GM12872 (cell line): ENCODE measurements around the gene SETBP1.

ENCODE experiments used
- TF ChIP-seq, protein P1 (sequence below): IDR thresholded peaks from 3 replicates; pipeline ENCODE4 v1.5.1; 2011; ENCODE audit warnings: low read depth, mild to moderate bottlenecking, low read length, moderate library complexity; ENCODE audit not compliant: insufficient read depth

The SETBP1 gene

DNA sequence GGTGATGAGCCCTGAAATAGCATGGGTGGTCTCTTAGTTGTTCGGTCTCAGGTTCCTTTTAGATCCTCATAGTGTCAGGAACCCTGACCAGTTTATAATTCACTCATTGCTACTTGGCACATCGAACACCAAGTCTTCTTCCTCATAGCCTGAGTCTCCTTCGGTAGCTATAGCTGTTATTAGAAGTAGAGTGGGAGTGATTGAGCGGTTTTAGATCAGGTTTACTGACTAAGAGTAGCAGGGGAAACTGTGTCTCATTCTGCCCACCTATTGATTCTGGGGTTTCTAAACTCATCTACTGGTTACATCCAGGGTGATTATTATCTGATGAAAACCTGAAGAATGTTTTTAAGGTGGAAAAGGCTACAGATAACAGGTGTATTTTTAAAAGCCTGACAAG lies 114.6 kb downstream of the SETBP1 start:
- TF ChIP-seq, protein P1, sequence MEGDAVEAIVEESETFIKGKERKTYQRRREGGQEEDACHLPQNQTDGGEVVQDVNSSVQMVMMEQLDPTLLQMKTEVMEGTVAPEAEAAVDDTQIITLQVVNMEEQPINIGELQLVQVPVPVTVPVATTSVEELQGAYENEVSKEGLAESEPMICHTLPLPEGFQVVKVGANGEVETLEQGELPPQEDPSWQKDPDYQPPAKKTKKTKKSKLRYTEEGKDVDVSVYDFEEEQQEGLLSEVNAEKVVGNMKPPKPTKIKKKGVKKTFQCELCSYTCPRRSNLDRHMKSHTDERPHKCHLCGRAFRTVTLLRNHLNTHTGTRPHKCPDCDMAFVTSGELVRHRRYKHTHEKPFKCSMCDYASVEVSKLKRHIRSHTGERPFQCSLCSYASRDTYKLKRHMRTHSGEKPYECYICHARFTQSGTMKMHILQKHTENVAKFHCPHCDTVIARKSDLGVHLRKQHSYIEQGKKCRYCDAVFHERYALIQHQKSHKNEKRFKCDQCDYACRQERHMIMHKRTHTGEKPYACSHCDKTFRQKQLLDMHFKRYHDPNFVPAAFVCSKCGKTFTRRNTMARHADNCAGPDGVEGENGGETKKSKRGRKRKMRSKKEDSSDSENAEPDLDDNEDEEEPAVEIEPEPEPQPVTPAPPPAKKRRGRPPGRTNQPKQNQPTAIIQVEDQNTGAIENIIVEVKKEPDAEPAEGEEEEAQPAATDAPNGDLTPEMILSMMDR, result no peak

DNA sequence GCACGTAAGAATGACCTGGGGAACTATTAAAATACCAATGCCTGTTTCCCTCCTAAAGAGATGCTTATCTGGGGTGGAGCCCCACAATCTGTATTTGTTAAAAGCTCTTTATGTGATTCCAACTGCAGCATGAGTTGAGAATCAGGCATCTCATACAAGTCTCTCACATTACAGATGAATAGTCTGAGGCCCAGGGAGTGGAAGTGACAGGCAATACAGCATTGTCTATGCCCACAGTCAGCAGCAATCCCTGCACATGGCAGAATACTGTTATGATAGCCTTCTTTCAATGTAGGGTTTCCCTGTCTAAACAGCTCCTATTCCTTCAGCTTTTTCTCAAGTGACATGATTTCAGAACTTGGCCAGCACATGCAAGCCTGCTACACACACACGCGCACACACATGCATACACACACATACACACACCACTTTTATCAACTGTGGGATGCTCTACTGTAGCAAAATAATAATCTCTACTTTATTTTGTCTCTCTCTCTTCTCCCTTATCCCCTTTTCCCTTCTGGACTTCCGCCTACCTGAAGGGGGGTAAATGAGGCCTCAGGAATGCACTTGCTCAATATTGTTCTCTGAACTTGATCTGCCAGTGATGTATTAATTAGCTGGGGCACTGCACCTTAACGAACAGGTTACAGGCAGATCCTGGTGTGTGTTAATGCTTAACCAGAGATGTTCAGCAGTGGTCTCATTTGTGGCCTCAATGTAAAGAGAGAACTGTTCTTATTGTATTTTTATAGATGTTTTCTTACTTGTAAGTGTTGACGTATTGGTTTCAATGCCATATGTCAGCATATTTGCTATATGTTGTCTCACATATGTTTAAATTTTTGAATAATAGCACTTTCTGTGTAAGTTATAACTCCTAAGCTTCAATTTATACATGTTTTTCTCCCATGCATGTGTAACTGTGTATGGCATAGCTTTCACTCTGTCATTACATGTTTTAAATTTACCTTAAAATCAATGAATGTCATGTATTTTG lies 116.0 kb downstream of the SETBP1 start:
- TF ChIP-seq, protein P1, result no peak

DNA sequence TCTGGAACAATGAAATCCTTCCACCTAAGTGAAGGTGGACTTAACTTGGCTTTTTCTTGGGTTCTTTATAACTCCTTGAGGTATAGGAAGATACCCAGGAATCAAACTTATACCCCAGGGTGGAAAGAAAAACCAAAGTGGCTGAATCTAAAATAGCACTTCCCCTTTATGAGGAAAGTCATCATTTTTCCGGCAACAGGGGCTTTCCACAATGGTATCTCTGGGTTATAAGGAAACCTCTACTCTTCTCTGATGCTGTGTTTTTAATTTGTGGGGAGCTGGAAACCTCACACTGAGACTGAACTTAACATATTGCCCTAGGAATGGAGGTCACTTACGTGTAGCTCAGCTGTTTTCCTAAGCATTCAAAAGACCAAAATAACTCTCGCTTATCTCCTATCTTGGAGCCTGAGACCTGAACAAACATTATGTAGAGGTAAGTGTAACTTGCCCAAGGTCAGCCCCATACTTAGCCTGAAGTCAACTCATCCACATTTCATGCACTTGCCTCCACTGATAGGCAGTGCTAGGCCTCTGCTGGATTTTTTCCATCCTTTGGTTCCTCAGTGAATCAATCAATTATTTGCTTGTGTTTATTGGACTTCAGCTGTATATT lies 117.9 kb downstream of the SETBP1 start:
- TF ChIP-seq, protein P1, result no peak

DNA sequence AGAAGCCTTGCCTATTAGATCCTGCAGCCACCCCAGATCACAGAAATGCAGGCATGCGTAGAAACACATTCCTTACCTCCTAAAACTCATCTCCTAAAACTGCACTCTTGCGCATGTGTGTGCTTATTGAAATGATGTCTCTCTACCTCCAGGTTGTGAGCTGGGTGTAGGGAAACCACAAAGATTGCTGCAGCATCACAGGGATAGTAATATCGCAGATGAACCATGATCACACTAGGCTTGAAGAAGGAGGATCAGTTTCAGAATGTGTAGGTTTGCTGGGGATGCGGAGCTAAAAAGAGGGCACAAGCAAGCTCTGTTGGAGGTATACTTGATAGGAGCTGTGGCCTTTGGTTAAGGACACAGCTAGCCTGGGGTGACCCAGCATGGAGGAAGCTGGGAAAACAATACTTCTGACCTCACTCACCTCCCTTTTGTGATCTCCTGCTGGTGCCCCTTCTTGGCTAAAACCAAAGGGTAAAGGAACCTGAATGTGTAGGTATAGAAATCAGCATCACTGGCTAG lies 118.8 kb downstream of the SETBP1 start:
- TF ChIP-seq, protein P1, result no peak

DNA sequence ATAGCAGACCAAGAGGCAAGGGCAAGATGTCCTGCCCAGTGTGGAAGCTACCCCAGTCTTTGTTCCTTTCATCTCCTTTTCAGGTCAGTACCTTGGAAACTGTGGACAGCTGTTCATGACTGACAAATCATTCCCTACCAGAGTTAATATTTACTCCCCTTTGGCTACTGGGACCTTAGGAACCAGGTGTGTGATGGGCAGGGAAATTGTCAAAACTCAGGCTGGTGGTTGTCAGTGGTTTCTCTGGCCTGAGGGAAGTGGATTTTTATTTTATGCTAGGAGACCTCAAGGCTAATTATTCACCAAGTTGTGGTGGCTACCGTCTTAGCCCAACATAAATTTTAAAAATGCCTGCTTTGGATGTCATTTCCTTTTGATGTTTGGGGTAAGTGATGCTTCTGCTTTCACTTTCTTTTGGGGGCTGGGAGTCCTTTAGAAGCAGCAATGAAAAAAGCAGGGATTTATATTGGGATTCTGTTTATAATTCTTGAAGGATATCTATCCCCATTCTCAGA lies 119.3 kb downstream of the SETBP1 start:
- TF ChIP-seq, protein P1, result no peak

DNA sequence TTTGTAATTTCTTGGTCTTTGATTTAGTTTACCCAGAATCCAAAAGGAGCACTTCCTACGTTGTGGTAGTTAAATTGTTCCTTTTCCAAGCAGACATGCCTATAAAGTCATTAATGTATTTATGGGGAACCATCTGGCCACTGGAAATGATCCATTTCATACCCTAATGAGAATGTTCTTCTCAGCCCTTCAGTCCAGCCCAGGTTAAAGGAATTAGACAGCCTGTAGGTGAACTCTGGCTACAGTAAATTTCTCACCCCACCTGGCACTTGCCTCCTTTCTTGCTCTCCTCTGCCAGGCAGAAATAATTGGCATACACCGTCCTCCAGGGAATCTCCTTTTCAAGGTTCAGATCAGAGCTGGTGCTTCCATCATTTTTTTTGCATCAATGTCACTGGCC lies 121.1 kb downstream of the SETBP1 start:
- TF ChIP-seq, protein P1, result no peak

DNA sequence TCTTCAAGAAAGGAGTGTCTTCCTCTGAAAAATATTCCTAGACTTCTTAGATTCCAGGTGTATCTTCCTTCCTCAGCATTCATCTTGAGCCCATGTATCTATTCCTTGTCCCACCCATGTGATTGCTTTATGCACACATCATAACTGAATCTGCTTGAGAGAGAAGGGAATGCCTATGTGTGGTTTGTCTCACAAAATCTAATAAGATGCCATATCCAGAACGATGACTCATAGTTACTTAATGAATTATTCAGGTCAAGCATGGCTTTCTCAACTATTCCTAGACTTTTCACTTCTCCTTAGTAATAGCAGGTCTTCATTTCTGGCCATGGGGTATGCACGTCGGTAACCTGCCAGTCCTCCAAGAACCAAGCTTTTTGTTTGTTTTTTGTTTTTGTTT lies 121.8 kb downstream of the SETBP1 start:
- TF ChIP-seq, protein P1, result no peak
